Upper lobe of right lung (tissue), 1 donor: ENCODE measurements around the gene CYP21A2. TPM values are rescaled to one million over a fixed set of nuclear protein-coding genes. Genes with fewer than 3 reads are reported as not detected.

Experiments used
- ATAC-seq: fragments of 200-7000 bp; cut with Tn5 transposase; one replicate; pipeline ENCODE4 v1.9.1; 2020; ENCODE audit warnings: mild to moderate bottlenecking, moderate library complexity
- DNase-seq: peaks from one replicate; pipeline ENCODE4 v3.0.0-alpha.2; 2020
- H3K27ac ChIP-seq: fragments of 200-600 bp; one replicate; pipeline ENCODE4 v1.8.0; 2022
- H3K27me3 ChIP-seq: fragments of 200-600 bp; one replicate; pipeline ENCODE4 v1.8.0; 2022; ENCODE audit warnings: mild to moderate bottlenecking
- H3K36me3 ChIP-seq: fragments of 200-600 bp; one replicate; pipeline ENCODE4 v1.8.0; 2022
- H3K4me1 ChIP-seq: fragments of 200-600 bp; one replicate; pipeline ENCODE4 v1.8.0; 2022
- H3K4me3 ChIP-seq: fragments of 200-600 bp; one replicate; pipeline ENCODE4 v1.8.0; 2022; ENCODE audit warnings: mild to moderate bottlenecking
- H3K9me3 ChIP-seq: fragments of 200-600 bp; one replicate; pipeline ENCODE4 v1.8.0; 2022
- intact Hi-C: fragments of 100-400 bp; cut with DNase I; formaldehyde crosslinking; loops from one replicate; pipeline ENCODE4 v1.11.0; 2022
- total RNA-seq: library from RNA; stranded (reverse); fragmentation: NEBNext Ultra II Directional; extraction: Animal tissue kit (Norgen Biotek cat#: 25700); gene quantifications from one replicate; pipeline ENCODE4 v1.2.1, GENCODE V29; 2021
- TF ChIP-seq, protein P1 (sequence below): fragments of 200-600 bp; IDR thresholded peaks from one replicate; pipeline ENCODE4 v1.8.0; 2022; ENCODE audit warnings: antibody characterized with exemption
- donor health status: DM: no; HTN: yes; CAD: no; lungs with severe emphysema.

CYP21A2 gene
- total RNA-seq, 1 donor from 2014 or later: 0.61 TPM

DNA sequence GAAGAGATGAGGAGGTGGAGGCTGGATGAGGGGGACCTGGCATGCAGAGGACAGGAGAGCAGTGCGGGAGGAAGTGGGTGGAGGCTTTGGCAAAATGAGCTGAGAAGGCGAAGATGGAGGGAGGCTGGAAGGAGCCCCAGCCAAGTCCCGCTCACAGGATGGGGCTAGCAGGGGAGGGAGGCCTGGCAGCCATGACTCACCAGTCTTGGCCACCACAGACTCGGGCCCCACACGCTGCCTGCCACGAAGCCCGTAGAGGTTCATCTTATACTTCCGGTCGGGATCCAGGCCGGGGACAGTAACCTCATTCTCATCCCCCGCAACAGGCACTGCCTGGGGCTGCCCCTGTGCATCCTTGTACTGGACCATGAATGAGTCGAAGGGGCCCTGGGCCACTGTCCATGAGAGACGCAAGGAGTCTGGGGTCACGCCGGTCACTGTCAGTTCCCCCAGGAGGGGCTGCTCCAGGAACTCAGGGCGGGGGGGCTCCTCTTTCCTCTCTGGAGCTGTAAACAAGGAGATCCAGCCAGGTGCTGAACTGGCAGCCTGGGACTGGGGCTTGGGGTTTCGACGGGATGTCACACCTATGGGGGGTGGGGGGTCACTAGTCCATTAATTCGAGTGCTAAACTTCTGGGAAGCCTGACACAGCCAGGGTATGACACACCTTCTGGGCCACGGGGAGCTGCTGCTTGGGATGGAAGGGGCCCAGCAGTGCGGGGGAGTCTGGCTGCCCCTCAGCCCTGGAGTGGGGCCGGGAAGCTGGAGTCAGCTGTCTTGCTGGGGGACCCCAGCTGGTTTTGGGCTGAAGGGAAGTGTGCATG is 43.2 kb downstream of the CYP21A2 start:
- no peaks in the 10 kb centered on the region for H3K27me3 ChIP-seq
- no peaks in the 10 kb centered on the region for H3K9me3 ChIP-seq
- TF ChIP-seq, protein P1, sequence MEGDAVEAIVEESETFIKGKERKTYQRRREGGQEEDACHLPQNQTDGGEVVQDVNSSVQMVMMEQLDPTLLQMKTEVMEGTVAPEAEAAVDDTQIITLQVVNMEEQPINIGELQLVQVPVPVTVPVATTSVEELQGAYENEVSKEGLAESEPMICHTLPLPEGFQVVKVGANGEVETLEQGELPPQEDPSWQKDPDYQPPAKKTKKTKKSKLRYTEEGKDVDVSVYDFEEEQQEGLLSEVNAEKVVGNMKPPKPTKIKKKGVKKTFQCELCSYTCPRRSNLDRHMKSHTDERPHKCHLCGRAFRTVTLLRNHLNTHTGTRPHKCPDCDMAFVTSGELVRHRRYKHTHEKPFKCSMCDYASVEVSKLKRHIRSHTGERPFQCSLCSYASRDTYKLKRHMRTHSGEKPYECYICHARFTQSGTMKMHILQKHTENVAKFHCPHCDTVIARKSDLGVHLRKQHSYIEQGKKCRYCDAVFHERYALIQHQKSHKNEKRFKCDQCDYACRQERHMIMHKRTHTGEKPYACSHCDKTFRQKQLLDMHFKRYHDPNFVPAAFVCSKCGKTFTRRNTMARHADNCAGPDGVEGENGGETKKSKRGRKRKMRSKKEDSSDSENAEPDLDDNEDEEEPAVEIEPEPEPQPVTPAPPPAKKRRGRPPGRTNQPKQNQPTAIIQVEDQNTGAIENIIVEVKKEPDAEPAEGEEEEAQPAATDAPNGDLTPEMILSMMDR: no peak
- H3K27ac ChIP-seq: peak overlapping the region; percentile 58
- H3K36me3 ChIP-seq: peaks cover 43% of the 10 kb centered on the region
- peaks cover 9% of the 10 kb centered on the region for H3K4me1 ChIP-seq
- intact Hi-C loops: no loop called here
- DNase-seq (no peak), ATAC-seq (peak; percentile 40)
- no peak overlapping the region for H3K4me3 ChIP-seq

DNA sequence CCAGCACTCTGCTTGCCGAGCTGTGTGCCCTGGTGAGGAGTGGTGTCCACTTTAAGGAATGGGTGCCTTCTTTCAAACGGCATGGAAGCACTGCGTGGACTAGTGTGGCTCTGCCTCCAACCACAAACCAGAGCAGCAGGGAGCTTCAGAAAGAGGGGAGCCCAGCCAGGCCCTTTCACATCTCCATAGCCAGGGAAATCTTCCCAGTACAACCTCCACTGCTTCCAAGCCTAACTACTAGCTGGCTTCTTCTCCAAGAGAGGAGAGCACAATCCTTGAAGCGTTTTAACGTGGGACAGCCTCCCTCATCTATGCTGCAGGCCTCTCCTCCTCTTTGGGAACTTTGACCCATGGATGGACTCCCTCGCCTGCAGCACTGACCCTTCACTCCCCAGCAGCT is 44.3 kb downstream of the CYP21A2 start:
- peaks cover 33% of the 10 kb centered on the region for H3K36me3 ChIP-seq
- H3K4me1 ChIP-seq: peaks cover 18% of the 10 kb centered on the region
- no peak for ATAC-seq
- no peak overlapping the region for H3K4me3 ChIP-seq
- TF ChIP-seq, protein P1: no peak
- no peaks in the 10 kb centered on the region for H3K9me3 ChIP-seq
- H3K27me3 ChIP-seq: no peaks in the 10 kb centered on the region
- DNase-seq: no peak
- intact Hi-C loops: no loop called here
- peak overlapping the region; percentile 58 for H3K27ac ChIP-seq

DNA sequence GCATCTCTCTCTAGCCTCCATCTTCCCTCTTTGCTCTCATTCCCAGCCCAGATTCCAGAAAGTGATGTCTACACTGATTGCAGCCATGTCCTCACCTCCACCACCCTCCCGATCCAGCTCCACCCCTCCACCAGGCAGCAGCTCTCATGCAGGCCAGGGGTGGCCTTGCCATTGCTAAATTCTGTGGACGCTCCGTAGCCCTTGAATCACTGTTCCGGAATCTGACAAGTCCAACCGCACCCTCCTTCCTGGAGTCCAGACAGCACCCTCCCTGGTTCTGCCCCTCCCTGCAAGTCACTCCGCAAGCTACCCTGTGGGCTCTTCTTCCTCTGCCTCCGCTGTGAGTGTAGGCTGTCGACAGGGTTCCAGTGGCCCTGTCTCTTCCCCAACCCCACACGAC is 44.7 kb downstream of the CYP21A2 start:
- peaks cover 22% of the 10 kb centered on the region for H3K4me1 ChIP-seq
- intact Hi-C loops: no loop called here
- H3K4me3 ChIP-seq: no peak overlapping the region
- H3K27ac ChIP-seq: no peak overlapping the region
- peaks cover 32% of the 10 kb centered on the region for H3K36me3 ChIP-seq
- no peaks in the 10 kb centered on the region for H3K9me3 ChIP-seq
- no peak for DNase-seq
- peak; percentile 16 for ATAC-seq
- TF ChIP-seq, protein P1: no peak
- no peaks in the 10 kb centered on the region for H3K27me3 ChIP-seq

DNA sequence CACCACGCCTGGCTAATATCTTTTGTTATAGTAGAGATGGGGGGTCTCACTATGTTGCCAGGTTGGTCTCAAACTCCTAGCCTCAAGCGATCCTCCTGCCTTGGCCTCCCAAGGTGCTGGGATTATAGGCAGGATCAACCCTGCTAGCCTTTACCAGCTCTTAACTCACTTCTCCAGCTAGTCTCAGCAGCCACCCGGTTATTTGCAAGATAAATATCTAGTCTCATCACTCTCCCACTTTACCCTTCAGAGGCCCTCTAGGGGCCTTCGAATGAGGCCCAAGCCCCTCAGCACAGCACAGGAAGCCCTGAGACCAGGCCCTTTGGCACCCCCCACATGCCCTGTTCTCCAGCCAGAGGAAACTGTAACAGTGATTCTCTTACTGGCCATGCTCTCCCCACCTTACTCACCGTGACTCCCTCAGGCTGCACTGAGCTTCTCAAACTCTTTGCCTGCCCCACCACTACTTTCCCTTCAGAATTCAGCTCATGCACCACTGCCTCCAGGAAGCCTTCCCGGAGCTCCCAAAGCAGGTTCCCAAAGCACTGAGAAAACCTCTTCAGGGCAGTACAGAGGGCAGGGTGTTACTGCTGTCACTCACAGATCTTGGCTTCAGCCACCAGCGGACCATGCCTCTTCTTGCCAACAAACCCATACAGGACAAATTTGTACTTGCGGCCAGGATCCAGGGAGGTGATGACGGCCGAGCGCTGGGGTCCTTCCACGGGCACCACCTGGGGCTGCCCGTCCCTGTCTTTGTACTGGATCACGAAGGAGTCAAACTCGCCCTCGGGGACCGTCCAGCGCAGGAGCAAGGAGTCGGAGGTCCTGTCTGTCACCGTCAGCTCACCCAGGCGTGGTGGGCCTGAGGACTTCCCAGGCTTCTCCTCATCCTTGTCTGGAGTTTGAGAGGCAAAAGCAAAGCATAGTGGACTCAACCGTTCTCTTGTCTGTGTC is 45.9 kb downstream of the CYP21A2 start:
- Histone ChIP-seq H3K27ac (no peak overlapping the region), H3K27me3 (no peaks in the 10 kb centered on the region), H3K9me3 (no peaks in the 10 kb centered on the region), H3K4me3 (no peak overlapping the region), H3K4me1 (peaks cover 24% of the 10 kb centered on the region), H3K36me3 (peaks cover 24% of the 10 kb centered on the region)
- ATAC-seq: no peak
- intact Hi-C loops: no loop called here
- DNase-seq: no peak
- TF ChIP-seq, protein P1: no peak

DNA sequence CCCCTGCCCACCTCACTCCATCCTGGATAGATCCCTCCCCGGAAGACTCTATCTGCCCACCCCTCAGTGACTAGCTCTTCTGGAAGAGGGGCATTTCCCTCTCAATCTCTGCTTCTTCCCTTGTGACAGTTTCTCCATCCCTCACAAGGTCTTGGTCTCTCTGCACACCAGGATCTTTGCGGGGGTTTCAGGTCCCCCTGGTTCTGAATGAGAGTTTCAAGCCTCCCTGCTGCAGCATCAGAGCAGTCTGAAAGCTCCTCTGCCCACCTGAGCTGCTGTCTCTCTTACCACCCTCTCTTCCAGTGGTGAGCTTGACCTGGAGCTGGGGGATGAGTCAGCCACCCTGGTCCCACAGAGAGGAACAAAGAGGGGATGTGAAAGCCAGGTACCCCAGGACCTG is 46.6 kb downstream of the CYP21A2 start:
- ATAC-seq: no peak
- Histone ChIP-seq H3K4me1 (peaks cover 24% of the 10 kb centered on the region), H3K27me3 (no peaks in the 10 kb centered on the region), H3K27ac (no peak overlapping the region), H3K36me3 (peaks cover 22% of the 10 kb centered on the region), H3K9me3 (no peaks in the 10 kb centered on the region), H3K4me3 (no peak overlapping the region)
- TF ChIP-seq, protein P1: no peak
- no peak for DNase-seq
- intact Hi-C loops: no loop called here
